Effector memory CD8-positive, alpha-beta T cell (primary cell): ENCODE data around the gene NQO1.

Source experiments
- ATAC-seq: fragments of 150-1000 bp; cut with Tn5 transposase; replicated peaks from 2 replicates; pipeline ENCODE4 v1.10.0; 2021; ENCODE audit warnings: mild to moderate bottlenecking, moderate library complexity
- DNase-seq, 3 experiments: peaks; one replicate each; pipeline ENCODE4 v3.0.0; 2021
- H3K27ac Mint-ChIP-seq, 2 donors: one replicate each; pipeline ENCODE4 v1.8.0; 2022; ENCODE audit warnings: mild to moderate bottlenecking in 2 of 2, mixed read lengths in 2 of 2, moderate library complexity in 2 of 2
- H3K27me3 Mint-ChIP-seq, 2 donors: one replicate each; pipeline ENCODE4 v1.8.0; 2022; ENCODE audit warnings: mixed read lengths in 2 of 2
- H3K36me3 Mint-ChIP-seq: one replicate; pipeline ENCODE4 v1.8.0; 2022; ENCODE audit warnings: mild to moderate bottlenecking, moderate library complexity, mixed read lengths; ENCODE audit not compliant: insufficient read depth
- H3K4me1 Mint-ChIP-seq, 2 donors: one replicate each; pipeline ENCODE4 v1.8.0; 2022; ENCODE audit warnings: low read depth in 2 of 2, mixed read lengths in 2 of 2
- H3K4me3 Mint-ChIP-seq, 2 donors: one replicate each; pipeline ENCODE4 v1.8.0; 2022; ENCODE audit warnings: mild to moderate bottlenecking in 2 of 2, mixed read lengths in 2 of 2, moderate library complexity in 2 of 2
- H3K9me3 Mint-ChIP-seq, 2 donors: one replicate each; pipeline ENCODE4 v1.8.0; 2022; ENCODE audit warnings: mixed read lengths in 2 of 2

NQO1 gene

GRCh38 chr16:69707920-69708683, 18.3 kb downstream of the NQO1 start:
- ATAC-seq (no peak), DNase-seq (no peak)
- no peaks in the 10 kb centered on the region for H3K9me3 Mint-ChIP-seq
- H3K27ac Mint-ChIP-seq = peak overlapping the region in 1 of 2 donors; percentile 84
- no peaks in the 10 kb centered on the region for H3K4me1 Mint-ChIP-seq
- no peak overlapping the region for H3K4me3 Mint-ChIP-seq
- peaks cover 16% of the 10 kb centered on the region for H3K36me3 Mint-ChIP-seq
- H3K27me3 Mint-ChIP-seq = no peaks in the 10 kb centered on the region

DNA sequence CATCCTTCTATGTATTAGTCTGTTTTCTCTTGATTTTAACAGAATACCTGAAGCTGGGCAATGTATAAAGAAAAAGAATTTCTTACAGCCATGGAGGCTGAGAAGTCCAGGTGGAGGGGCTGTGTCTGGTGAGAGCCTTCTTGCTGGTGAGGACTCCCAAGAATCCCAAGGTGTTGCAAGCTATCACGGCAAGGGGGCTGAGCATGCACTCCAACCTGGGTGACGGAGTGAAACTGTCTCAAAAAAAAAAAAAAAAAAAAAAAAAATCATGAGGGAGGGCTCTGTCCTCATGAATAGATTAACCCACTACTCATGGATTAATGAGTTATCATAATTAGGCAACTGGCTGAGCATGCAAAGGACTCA, 19.4 kb downstream of the NQO1 start:
- ATAC-seq = no peak
- Mint-ChIP-seq H3K27ac (peak overlapping the region in 1 of 2 donors; percentile 71), H3K27me3 (no peaks in the 10 kb centered on the region), H3K9me3 (no peaks in the 10 kb centered on the region), H3K4me1 (no peaks in the 10 kb centered on the region), H3K36me3 (peaks cover 15% of the 10 kb centered on the region), H3K4me3 (no peak overlapping the region)
- no peak for DNase-seq

DNA sequence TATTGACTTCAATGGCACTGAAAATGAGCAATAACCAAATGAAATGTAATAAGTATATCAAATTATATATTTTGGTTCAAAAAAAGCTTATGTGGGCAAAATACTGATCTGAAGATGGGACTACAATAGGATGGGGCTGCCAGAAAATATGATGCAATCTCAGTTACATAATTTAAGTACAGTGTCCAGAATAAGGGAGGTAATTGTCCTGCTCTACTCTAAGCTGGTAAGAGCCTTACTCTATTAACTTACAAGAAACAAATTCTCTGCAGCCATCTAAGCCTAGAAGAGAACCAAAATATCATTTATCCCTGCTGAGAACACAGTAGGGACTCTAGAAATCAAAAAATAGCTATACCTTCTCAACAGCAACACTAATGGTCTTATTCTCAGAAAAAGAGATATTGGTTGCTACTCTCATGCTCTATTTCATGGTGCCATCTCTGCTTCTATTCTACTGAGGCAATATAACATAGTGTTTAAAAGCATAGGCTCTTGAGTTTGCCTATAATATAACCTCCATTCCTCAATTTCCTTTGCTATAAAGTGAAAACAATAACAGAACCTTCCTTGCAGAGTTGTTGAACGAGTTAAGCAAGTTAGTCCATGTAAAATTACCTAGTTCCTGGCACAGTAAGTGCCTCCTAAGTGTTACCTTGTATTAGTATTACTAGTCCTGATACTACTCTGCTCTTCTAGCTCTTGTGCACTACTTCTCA, 19.9 kb downstream of the NQO1 start:
- Mint-ChIP-seq H3K27ac (peak overlapping the region in 1 of 2 donors; percentile 71), H3K9me3 (no peaks in the 10 kb centered on the region), H3K27me3 (no peaks in the 10 kb centered on the region), H3K4me1 (no peaks in the 10 kb centered on the region), H3K36me3 (peaks cover 11% of the 10 kb centered on the region), H3K4me3 (no peak overlapping the region)
- DNase-seq = no peak
- ATAC-seq = no peak

GRCh38 chr16:69703638-69704037, 22.7 kb downstream of the NQO1 start:
- DNase-seq = no peak
- Mint-ChIP-seq H3K4me3 (no peak overlapping the region), H3K27me3 (no peaks in the 10 kb centered on the region), H3K4me1 (peaks cover 0 to 7% of the 10 kb centered on the region in 2 donors), H3K36me3 (peaks cover 15% of the 10 kb centered on the region), H3K27ac (no peak overlapping the region), H3K9me3 (no peaks in the 10 kb centered on the region)
- no peak for ATAC-seq

GRCh38 chr16:69701866-69702265, 24.5 kb downstream of the NQO1 start:
- Mint-ChIP-seq H3K27me3 (no peaks in the 10 kb centered on the region), H3K9me3 (no peaks in the 10 kb centered on the region), H3K27ac (peak overlapping the region in 1 of 2 donors; percentile 86), H3K4me3 (no peak overlapping the region), H3K4me1 (peaks cover 0 to 7% of the 10 kb centered on the region in 2 donors), H3K36me3 (peaks cover 20% of the 10 kb centered on the region)
- DNase-seq (no peak), ATAC-seq (no peak)

DNA sequence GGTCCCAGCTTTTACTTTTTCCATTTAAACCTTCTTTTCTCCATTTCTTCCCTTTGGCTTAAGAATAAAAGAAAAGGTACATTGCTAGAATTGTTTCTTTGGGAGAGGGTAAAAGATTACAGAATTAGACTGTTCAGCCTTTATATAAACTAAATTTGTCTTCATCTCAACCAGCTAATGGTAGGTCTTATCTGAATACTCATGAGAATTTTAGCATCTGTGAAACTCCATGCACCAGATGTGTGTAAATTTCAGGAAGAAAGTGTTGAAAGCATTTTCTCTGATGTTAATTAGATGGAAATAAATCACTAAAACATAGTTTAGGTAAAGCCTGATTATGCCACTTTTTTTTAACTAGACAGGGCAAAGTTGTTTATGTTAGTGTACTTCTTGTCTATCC, 24.9 kb downstream of the NQO1 start:
- no peaks in the 10 kb centered on the region for H3K9me3 Mint-ChIP-seq
- peaks cover 0 to 7% of the 10 kb centered on the region in 2 donors for H3K4me1 Mint-ChIP-seq
- no peak for DNase-seq
- no peak overlapping the region for H3K4me3 Mint-ChIP-seq
- peak overlapping the region in 1 of 2 donors; percentile 86 for H3K27ac Mint-ChIP-seq
- no peak for ATAC-seq
- H3K27me3 Mint-ChIP-seq = no peaks in the 10 kb centered on the region
- peaks cover 23% of the 10 kb centered on the region for H3K36me3 Mint-ChIP-seq

DNA sequence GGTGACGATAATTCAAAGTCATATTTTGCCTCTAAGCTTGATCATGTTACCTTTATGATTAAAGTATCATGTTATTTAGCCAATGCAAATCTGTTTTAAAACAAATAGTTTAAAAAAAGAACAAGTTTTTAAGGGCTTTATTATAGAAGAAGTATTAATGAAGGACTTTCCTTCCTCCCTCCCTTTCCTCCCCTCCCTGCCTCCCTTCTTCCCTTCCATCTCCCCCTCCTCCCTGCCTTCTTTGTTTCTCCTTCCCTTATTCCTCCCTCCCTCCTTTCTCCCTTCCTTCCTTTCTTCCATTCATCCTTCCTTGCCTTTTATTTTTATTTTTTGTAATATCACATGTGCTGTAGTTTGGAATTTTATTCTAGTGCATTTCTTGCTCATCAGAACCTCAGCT, 26.4 kb downstream of the NQO1 start:
- H3K27ac Mint-ChIP-seq = peak overlapping the region in 1 of 2 donors; percentile 86
- peaks cover 0 to 7% of the 10 kb centered on the region in 2 donors for H3K4me1 Mint-ChIP-seq
- H3K27me3 Mint-ChIP-seq = no peaks in the 10 kb centered on the region
- no peaks in the 10 kb centered on the region for H3K9me3 Mint-ChIP-seq
- ATAC-seq = no peak
- H3K36me3 Mint-ChIP-seq = peaks cover 35% of the 10 kb centered on the region
- DNase-seq = no peak
- no peak overlapping the region for H3K4me3 Mint-ChIP-seq

DNA sequence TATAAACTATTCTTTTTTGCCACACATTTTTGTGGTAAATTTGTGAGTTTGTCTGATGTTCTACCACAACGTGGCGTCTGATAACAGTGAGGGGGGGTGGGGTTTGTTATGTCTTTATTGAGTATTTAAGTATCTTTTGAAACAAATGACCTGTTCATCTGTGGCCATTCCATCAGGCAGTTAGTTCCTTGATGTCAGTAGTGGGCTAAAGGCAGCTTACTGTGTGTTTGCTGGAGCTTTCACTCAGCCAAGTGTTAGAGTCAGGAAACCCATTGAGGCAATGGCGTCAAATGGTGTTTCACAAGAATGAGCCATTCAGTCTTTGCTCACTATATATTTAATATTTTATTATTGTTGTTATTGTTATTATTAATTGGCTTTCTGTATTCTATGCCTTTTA, 28.0 kb downstream of the NQO1 start:
- Mint-ChIP-seq H3K27me3 (no peaks in the 10 kb centered on the region), H3K4me3 (no peak overlapping the region), H3K9me3 (no peaks in the 10 kb centered on the region), H3K36me3 (peaks cover 48% of the 10 kb centered on the region), H3K4me1 (peaks cover 0 to 7% of the 10 kb centered on the region in 2 donors), H3K27ac (peak overlapping the region in 1 of 2 donors; percentile 86)
- DNase-seq (no peak), ATAC-seq (no peak)

GRCh38 chr16:69693916-69694315, 32.4 kb downstream of the NQO1 start:
- DNase-seq (no peak), ATAC-seq (no peak)
- Mint-ChIP-seq H3K27ac (peak overlapping the region; percentile 41 to 57), H3K36me3 (peaks cover 67% of the 10 kb centered on the region), H3K4me1 (no peaks in the 10 kb centered on the region), H3K27me3 (no peaks in the 10 kb centered on the region), H3K9me3 (no peaks in the 10 kb centered on the region), H3K4me3 (no peak overlapping the region)

- Mint-ChIP-seq H3K36me3 (peaks cover 62% of the 10 kb centered on the region), H3K9me3 (no peaks in the 10 kb centered on the region), H3K27ac (peak overlapping the region in 1 of 2 donors; percentile 71), H3K4me1 (no peaks in the 10 kb centered on the region), H3K27me3 (no peaks in the 10 kb centered on the region), H3K4me3 (no peak overlapping the region)
- no peak for DNase-seq
- ATAC-seq = no peak
These were observed 34.1 kb downstream of the NQO1 start for GRCh38 chr16:69691980-69692911.

GRCh38 chr16:69688589-69688988, 37.8 kb downstream of the NQO1 start:
- no peak overlapping the region for H3K4me3 Mint-ChIP-seq
- H3K4me1 Mint-ChIP-seq = no peaks in the 10 kb centered on the region
- peaks cover 59% of the 10 kb centered on the region for H3K36me3 Mint-ChIP-seq
- no peaks in the 10 kb centered on the region for H3K27me3 Mint-ChIP-seq
- ATAC-seq = no peak
- peak overlapping the region in 1 of 2 donors; percentile 13 for H3K27ac Mint-ChIP-seq
- H3K9me3 Mint-ChIP-seq = no peaks in the 10 kb centered on the region
- no peak for DNase-seq

DNA sequence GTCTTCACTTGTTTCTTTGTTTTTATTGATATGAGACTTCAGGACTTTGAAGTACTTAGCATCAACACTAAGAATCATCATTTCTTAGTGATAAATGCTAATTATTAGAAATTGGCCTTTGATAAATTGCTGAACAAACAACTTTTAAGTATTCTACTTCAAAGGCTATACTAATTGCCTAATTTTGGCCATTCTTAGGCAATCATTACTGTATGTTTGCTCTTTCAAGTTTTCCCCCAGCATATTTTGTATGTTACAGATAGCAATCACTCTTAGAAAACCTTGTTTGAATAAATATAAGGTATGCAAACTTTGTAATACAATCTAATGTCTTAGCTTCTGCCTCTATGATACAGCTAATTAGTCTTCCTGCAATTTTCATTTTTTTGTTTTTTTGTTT, 46.0 kb downstream of the NQO1 start:
- DNase-seq = no peak
- ATAC-seq = no peak
- H3K27me3 Mint-ChIP-seq = no peaks in the 10 kb centered on the region
- H3K4me3 Mint-ChIP-seq = no peak overlapping the region
- H3K4me1 Mint-ChIP-seq = peaks cover 0 to 1% of the 10 kb centered on the region in 2 donors
- H3K9me3 Mint-ChIP-seq = no peaks in the 10 kb centered on the region
- peaks cover 79% of the 10 kb centered on the region for H3K36me3 Mint-ChIP-seq
- no peak overlapping the region for H3K27ac Mint-ChIP-seq

- Mint-ChIP-seq H3K27ac (peak overlapping the region; percentile 44 to 51), H3K36me3 (peaks cover 52% of the 10 kb centered on the region), H3K4me3 (no peak overlapping the region), H3K4me1 (no peaks in the 10 kb centered on the region), H3K9me3 (no peaks in the 10 kb centered on the region), H3K27me3 (no peaks in the 10 kb centered on the region)
- no peak for ATAC-seq
- no peak for DNase-seq
These were observed 53.2 kb downstream of the NQO1 start for GRCh38 chr16:69672998-69673713.
